AG09319 (cell line): Measurements from ENCODE around the gene PSTPIP1.

Experiments used
- DNase-seq: peaks from one replicate; pipeline ENCODE4 v3.0.0-alpha.2; 2010; ENCODE audit warnings: low read depth; ENCODE audit errors: extremely low read depth
- TF ChIP-seq, protein P1 (sequence below): IDR thresholded peaks from 2 replicates; pipeline ENCODE4 v1.5.1; 2011; ENCODE audit warnings: low read depth, mild to moderate bottlenecking, inconsistent platforms, low read length, moderate library complexity

Gene PSTPIP1

DNA sequence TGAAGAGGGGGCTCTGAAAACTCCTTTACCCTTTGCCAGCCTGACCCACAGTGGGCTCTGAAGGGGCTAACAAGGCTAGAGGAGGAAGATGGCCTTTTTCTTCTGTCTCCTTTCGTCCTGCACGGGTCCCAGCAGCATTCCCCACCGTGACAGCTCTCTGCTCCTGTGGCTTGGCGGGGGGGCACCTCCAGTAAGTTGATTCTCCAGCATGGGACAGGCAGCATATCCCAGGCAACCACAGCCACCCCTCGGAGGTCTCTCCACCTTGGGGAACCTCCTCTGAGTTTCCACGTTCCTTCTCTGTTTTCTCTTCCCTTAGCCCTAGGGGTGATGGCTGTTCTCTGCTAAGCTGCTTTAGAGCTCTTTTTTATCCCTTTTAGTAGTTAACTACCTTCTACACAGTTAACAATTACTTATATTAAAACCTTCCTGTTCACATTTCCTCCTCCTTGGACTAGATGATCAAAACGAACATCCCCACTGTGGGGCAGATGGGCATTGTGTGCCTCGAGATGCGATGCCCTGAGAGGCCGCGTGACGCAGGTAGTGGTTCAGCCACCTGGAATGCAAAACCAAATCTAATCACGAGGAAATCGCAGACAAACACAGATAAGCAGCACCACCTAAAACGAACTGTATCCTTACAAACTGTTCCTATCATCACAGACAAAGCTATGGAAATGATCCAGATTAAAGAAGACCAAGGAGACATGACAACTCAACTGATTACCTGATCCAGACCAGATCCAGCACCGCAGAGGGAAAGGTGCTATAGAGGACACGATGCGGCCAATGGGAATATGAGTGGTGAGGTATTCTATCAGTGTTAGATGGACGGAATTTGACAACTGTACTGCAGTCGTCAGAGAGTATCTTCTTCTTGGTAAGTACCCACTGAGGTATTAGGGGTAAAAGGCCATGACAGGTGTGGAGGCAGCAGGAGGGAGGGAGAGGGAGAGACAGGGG is 48.3 kb downstream of the PSTPIP1 start:
- DNase-seq = no peak
- TF ChIP-seq, protein P1, sequence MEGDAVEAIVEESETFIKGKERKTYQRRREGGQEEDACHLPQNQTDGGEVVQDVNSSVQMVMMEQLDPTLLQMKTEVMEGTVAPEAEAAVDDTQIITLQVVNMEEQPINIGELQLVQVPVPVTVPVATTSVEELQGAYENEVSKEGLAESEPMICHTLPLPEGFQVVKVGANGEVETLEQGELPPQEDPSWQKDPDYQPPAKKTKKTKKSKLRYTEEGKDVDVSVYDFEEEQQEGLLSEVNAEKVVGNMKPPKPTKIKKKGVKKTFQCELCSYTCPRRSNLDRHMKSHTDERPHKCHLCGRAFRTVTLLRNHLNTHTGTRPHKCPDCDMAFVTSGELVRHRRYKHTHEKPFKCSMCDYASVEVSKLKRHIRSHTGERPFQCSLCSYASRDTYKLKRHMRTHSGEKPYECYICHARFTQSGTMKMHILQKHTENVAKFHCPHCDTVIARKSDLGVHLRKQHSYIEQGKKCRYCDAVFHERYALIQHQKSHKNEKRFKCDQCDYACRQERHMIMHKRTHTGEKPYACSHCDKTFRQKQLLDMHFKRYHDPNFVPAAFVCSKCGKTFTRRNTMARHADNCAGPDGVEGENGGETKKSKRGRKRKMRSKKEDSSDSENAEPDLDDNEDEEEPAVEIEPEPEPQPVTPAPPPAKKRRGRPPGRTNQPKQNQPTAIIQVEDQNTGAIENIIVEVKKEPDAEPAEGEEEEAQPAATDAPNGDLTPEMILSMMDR = no peak

DNA sequence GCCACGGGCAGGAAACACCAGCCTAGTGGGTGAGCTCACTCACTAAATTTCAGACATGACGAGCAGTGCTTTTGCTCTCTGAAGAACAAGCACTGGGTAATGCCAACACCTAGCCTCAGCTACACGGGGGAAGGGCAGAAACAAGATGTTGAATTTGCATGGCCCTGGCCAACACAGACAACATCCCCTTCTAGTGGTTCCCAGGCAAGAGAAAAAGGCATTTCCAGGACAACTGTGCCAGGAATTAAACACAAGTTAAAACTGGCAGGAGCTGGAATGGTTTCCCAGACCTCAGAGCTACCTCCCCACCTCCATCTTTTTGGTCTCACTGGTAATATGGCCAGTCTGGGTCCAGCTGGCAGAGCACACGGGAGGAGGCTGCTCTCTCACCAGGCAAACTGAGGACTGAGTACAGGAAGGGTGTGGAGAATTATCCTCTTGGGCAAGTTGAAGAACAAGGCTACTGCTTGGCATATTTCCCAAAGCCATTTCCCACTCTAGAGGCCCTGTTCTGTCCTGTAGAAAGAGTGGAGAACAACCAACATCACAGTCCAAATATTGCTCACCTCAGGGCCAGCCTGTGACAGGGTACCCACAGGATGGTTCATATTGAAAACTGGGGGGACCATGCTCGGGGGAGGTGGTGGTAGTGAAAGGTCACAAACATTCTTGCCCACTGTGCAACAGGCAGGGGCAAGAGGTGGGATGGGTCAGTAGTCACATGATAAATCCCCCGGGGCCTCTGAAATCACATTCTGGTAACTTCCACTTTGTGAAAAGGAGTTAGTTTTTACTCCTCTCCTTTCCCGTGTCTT is 49.5 kb downstream of the PSTPIP1 start:
- TF ChIP-seq, protein P1 = no peak
- no peak for DNase-seq

DNA sequence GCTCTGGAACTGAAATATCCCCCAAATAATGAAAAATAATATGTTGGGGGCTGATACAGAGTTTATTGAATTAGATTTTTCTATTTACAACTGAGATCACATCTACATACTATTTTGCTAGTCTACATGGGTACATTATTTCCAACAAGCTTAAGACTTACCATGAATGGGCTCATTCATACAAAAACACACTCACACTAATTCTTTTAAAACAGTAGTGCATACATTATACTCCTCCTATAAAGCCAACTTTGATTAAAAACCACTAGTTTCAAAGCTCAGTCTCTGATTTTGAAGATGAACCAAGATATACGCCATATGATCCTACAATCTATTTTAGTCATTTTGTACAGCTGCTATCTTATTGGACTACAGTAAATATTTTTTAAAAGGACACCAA is 51.1 kb downstream of the PSTPIP1 start:
- DNase-seq = no peak
- TF ChIP-seq, protein P1 = no peak

DNA sequence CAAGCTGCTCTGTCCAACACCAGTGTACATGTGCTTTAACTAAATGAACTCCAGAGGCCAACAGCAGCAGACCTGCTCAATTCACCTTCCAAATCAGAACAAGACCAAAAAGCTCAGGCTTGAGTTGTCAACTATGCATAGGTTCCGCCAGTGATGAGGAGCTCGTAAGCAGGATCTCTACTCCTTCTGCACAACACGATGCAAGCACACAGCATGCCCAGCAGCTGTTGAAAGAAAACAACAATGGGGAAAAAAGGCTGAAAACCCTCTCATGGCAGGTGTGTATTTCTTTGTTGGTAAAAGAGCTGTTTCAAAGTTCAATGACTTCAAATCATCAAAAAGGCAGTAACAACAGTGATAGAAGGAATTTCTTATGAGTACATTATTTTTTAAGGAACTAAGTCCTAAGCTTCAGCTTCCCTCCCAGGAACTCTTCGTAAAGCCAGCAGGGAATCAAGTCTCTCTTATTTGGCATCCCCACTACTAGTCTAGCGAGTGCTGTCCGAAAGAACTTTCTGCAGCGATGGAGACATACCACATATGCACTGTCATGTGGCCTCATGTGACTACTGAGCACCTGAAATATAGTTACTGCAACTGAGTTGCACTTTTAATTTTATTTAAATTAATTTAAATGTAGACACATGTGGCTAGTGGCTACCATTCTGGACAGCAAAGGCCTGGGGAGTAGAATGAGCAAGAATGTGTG is 51.9 kb downstream of the PSTPIP1 start:
- TF ChIP-seq, protein P1 = no peak
- DNase-seq = no peak

DNA sequence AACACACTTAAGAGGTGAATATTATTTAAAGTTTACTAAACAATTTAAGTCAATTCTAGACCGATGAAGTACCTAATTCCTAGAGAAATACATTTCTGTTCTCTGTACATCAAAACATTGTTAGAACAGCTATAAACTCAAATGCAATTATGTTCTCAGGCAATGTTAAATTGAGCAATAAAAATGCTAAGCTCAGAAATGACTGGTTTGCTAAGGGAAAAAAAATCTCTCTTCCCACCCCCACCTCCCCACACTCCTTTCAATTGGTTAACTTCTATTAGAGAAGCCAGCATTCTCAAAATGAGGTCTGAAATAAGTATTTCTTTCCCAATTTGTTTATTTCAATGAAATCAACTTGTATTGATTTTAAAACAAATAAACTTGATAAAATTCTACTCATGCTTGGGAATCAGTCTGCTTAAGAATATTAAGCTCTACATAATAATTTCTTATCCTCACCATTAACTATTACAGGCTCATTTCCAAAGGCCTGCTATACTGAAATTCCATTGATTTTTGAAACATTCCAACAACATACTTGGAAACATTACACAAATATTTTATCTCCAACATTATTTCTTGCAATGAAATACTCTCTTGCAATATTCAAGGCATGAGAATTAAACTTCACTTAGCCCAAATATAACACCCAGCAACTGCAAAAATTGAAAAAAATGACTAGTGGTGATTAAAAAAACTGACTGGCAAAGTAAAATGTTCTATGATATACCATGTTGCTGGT is 53.4 kb downstream of the PSTPIP1 start:
- DNase-seq = no peak
- TF ChIP-seq, protein P1 = no peak

DNA sequence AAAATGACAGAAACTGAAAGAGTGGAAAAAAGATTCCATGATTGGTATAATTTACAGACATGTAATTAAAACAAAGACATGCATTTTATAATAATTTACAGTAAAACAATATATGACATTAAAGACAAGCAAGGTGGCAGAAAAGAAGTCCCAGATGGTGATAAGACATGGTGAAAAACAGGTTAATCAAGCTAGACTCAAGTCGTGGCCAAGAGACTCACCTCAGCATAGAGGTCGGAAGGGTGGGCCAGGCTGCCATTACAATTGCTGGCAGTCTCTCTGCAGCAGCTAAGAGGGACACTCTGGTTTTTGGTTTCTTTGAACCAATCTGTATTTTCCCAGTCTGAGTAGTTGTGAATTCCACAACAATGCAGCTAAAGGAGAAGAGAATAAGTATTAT is 57.6 kb downstream of the PSTPIP1 start:
- DNase-seq = no peak
- TF ChIP-seq, protein P1 = no peak
